Measurements from ENCODE around the gene PRMT3.
"Not testable (repeated sequence)": the region's sequence is repeated elsewhere in the genome, so short reads cannot be mapped to it uniquely, and the experiment has no call there.

PRMT3 gene

DNA sequence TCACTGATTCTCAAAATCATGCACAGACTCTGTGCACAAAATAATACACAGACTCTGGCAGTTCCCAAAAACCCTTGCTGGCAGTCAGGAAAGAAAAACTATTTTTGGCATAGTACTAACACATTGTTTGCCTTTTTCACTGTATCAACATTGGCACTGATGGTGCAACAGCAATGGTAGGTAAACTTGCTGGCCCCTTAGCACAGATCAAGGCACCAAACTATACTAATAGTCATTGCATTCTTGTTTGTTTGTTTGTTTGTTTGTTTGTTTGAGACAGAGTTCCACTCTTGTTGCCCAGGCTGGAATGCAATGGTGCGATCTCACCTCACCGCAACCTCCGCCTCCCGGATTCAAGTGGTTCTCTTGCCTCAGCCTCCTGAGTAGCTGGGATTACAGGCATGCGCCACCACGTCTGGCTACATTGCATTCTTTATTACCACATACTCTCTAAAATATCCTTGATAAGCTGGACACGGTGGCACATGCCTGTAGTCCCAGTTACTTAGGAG, 130.9 kb downstream of the PRMT3 start:
- DNase-seq = no peak

DNA sequence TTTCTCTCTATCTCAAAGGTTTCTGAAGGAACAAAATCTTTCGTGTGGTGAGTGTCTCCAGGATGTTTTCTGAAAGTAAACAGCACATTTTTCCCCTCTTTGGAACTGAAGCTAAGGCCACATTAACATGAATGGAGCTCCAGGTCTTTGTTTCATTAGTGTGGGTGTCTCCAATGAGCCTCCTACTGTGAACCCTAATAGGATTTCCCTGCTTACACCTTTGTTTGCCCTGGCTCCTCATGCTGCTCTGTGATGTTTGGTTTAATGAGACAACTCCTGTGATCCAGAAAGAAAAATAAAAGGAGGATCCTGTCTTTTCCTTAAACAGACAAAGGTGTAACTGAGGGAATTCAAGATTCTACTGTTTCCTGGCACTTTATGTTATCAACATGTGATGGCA, 135.0 kb downstream of the PRMT3 start:
- no peak for DNase-seq

DNA sequence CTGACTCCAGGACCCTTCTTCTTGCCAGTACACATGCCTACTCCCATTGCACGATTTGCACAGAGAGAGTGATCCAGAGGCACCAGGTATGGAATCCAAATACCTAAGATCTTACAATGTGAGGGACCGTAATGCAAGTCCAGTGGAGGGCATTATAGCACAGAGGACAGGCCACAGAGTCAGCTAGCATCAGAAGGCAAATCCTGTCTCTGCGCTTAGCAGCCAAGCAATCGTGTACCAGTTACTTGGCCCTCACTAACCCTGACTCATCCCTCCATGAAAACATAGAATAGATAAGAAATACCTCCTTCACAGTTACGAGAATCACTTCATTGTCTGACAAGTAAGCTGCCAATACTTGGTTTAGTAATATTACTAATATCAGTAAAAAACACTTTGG, 142.2 kb downstream of the PRMT3 start:
- no peak for DNase-seq

DNA sequence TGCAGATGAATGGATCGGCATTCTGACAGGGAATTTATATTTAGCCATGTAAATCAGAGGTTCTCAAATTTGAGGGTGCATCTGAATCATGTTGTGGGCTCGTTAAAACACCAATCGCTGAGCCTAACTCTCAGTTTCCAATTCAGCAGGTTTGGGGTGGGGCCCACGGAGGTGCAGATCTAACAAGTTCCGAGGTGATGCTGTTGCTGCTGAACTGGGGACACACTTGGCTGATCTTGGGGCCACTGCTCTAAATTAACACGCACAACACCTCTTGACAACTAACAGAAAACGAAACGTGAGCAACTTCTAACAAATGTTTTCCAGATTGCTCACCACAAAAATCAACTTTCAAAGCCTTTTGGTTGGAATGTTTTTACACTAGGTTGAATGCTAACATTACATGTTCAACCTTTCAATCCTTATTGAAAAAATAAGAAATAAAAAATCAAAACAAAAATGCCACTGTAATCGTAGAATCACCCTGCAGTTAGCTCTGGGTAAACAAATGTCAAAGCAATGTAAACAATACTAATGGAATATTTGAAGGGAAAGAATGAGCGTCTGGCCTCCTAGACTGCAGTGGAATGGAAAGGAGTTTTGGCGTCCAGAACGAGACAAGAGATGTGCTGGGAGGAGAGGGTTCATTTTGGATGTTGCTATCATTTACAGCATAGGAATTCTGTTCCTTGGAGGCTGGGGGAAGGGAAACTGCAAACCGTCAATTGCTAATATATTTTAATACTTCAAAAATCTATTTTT, 143.6 kb downstream of the PRMT3 start:
- no peak for DNase-seq

DNA sequence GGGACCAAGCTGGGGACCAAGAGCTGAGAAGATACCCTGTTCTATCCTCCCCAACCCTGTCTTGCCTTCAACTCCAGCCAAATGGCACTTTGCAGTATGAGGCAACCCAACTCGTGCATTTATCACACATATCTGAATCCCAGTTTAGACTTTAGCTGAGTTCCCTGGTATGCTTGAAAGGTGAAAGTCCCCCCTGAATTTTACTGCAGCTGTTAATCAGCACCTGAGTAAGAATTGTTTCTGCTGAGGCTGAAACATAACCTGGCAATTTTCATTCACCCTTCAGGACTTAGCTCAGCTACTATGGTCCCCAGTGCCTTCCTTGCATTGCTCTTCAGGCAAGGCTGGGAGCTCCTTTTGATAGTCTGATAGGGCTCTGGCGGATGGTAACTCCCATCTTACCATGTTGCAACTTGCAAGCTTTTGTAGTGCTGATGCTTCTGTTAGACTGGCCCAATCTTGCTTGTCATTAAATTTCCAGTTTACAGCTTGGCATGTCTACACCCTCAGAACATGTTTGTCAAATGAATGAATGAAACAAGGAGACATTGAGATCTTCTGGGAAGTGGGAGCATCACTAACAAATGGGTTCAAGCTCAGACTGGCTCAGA, 147.9 kb downstream of the PRMT3 start:
- no peak for DNase-seq

DNA sequence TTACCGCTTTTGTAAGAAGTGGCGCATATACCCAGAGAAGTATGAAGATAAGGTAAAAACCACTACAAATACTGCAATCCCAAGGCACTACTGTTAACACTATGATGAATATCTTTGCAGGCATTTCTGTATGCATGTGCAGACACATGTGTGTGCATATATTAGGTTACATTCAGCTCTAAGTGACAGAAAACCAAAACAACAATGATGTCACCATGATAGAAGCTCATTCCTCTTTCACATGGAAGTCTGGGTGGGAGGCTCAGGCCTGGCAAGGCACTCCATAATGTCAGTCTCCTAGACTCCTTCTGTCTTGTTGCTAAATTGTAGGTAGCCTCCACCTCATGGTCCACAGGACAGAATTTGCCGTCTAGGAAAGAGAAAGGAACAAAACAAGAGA, 148.8 kb downstream of the PRMT3 start:
- DNase-seq = no peak

DNA sequence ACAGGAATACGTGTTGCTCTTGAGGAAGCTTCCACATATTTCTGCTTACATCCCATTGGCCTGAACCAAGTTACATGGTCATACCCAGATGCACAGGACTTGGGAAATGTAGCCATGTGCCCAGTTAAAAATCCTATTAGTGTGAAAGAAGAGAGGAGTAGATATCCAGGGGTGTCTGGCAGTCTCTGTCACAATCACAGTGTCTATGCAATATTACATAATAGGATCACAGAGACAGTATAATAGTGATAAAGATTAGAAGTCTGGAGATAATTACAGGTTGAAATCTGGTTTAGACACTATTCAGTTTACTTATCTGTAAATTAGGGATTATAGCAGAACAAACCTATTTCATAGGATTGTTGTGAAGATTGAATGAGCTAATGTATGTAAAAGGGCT, 149.3 kb downstream of the PRMT3 start:
- DNase-seq = no peak

DNA sequence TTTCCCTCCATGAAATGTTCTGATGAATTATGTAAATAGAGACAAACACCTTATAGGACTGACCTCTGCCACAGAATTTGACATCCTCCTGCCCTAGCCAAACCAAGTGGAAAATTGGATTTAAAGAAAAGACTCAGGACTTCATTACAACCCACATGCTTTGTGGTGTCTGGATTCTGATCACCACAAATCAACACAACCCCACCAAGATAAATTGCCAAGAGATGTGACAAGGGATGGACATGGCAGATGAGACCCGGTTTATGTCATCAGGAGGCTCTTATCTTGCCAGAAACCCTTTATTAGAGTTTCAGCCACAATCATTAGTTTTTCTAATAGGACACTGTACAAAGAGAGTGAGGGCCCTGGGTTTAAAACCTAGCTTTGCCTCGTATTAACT, 154.0 kb downstream of the PRMT3 start:
- DNase-seq = no peak

DNA sequence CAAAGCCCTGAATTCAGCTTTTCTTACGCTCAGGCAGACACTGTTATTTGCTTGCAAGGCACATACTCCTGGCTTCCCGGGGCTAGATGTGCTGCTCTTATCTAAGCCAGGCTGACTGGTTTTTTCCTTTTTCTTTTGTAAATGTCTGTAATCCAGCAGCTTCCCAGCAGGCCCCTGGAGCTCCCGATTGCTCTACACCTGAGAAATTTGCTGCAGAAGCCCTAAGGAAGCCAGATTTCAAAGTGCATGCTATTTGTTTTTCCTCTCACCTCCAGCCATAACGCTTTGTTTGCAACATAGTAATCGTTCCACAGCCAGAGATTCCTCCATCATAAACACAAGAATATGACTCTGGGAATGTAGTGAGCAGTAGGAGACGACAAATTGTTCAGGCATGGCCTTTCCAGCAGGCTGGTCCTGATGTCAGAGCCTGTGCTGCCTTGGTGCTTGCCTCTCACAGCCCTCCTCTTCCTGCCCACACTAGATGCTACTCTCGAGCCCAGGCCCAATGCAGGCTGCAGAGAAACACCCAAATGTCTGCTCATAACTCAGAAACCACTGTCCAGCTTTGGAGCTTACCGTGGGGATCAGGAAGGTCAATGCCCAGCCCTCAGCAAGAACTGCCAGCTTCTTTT, 157.2 kb downstream of the PRMT3 start:
- DNase-seq = no peak

DNA sequence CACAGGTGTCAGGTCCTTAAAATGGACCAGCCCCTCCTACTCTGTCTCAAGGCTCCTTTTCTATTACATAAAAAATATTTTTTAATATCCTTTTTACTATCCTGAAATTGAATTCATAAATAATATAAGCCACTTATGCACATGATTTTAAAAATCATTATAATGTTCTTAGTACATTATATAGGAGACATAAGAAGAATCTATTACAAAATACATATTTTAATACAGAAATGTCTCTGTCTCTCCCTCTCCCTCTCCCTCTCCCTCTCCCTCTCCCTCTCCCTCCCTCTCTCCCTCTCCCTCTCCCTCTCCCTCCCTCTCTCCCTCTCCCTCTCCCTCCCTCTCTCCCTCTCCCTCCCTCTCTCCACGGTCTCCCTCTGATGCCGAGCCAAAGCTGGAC, 159.9 kb downstream of the PRMT3 start:
- DNase-seq = no peak

DNA sequence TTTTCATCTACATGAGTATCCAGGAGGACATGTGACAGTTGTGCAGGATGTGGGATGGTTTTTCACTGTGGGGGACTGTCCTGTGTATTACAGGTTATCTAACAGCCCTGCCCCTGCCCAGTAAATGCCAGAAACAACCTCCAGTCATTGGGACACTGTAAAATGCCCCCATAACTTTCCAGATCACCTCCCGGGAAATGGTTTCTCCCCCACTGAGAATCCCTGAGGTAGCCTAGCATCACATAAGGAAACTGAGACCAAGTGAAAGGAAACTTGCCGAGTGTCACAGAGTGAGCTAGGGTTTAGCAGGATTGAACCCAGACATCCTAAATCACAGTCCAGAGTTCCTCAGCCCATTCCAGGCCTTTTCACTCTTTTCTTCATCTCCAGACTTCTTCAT, 163.6 kb downstream of the PRMT3 start:
- no peak for DNase-seq

DNA sequence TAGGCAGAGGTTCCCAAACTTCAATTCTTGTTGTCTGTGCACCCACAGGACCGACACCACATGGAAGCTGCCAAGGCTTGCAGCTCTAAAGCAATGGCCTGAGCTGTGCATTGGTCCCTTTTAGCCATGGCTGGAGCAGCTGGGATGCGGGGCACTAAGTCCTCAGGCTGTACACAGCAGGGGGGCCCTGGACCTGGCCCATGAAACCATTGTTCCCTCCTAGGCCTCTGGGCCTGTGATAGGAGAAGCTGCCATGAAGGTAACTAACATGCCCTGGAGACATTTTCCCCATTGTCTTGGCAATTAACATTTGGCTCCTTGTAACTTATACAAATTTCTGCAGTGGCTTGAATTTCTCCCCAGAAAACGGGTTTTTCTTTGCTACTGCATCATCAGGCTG, 168.3 kb downstream of the PRMT3 start:
- no peak for DNase-seq

DNA sequence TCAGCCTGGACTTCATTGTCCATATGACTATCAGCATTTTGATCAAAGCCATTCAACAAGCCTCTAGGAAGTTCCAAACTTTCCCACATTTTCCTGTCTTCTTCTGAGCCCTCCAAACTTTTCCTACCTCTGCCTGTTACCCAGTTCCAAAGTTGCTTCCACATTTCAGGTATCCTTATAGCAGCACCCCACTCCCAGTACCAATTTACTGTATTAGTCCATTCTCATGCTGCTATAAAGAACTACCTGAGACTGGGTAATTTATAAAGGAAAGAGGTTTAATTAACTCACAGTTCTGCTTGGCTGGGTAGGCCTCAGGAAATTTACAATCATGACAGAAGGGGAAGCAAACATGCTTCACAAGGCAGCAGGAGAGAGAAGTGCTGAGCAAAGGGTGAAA, 168.9 kb downstream of the PRMT3 start:
- not testable (repeated sequence) for DNase-seq

DNA sequence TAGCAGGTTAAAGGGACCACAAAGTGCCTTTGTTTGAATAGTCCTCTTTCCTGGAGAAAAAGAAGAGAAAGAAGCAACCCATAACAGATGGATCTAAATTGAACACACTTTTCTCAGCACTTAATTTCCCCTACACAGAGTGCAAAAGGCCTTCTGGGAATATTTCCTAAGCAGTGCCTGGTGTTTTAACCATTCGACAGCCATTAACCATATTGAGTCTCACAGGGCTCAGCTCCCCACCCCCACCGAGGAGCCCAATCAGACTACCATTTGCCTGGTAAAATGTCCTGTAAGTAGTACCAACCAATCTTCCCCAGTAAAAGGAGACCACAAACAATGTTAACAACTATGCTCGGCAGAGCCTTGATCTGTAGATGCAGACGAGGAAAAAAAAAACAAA, 171.2 kb downstream of the PRMT3 start:
- no peak for DNase-seq

Measured in activated CD4-positive, alpha-beta T cell treated with anti-CD3 and anti-CD28 coated beads, Interleukin-10, Interleukin-2, amounts not matched to agents 100 ng/mL and 50 ng/mL, durations not matched to agents 16 hours and 8 hours (primary cell).